ENCODE measurements around the gene TMIGD2.

- no peak for TF ChIP-seq POLR2AphosphoS5 (IDR thresholded peaks at IDR 0.05; ENCODE audit: low read depth, low read length)
- TF ChIP-seq SIN3A (IDR thresholded peaks at IDR 0.05; ENCODE audit: borderline replicate concordance, insufficient read depth, low read length): no peak
Observed at GRCh38 chr19:4322942-4323665, 20.9 kb upstream of the TMIGD2 start.

Data from PFSK-1 (cell line).